ENCODE results near the gene CDC42SE2. TPM values are rescaled to one million over a fixed set of nuclear protein-coding genes. Genes with fewer than 3 reads are reported as not detected.
"Not testable (repeated sequence)": the region's sequence is repeated elsewhere in the genome, so short reads cannot be mapped to it uniquely, and the experiment has no call there.

Gene CDC42SE2
- total RNA-seq, 1 donor from 2014 or later = 11.6 TPM

DNA sequence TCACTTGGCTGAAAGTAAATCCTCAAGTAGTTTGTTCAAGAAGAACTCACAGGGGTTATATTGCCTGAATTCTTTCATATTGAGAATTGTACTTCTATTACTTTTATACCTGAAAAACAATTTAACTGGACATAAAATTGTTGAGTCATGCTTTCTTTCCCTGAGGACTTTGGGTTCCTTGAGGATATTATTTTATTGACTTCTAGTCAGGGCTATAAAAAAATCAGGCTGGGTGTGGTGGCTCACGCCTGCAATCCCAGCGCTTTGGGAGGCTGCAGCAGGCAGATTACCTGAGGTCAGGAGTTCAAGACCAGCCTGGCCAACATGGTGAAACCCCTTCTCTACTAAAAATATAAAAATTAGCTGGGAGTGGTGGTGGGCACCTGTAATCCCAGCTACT, 17.9 kb upstream of the CDC42SE2 start:
- intact Hi-C loops (cut with micrococcal nuclease) = no loop called here
- ATAC-seq (no peak), DNase-seq (no peak)

DNA sequence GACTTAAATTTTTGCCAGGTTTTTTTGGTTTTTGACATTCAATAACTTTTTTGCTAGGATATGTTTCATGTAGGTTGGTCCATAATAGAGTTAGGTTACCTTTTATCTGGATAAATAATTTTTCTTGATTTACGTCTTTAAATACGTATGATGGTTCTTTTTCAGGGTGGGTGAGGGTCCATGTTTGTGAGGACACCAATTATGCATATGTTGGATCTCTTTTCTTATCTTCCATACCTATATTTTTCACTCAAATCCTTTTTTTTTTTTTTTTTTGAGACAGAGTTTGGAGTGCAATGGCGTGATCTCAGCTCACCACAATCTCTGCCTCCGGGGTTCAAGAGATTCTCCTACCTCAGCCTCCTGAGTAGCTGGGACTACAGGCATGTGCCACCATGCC, 17.3 kb upstream of the CDC42SE2 start:
- DNase-seq (no peak), ATAC-seq (no peak)
- intact Hi-C loops (cut with micrococcal nuclease) = no loop called here

DNA sequence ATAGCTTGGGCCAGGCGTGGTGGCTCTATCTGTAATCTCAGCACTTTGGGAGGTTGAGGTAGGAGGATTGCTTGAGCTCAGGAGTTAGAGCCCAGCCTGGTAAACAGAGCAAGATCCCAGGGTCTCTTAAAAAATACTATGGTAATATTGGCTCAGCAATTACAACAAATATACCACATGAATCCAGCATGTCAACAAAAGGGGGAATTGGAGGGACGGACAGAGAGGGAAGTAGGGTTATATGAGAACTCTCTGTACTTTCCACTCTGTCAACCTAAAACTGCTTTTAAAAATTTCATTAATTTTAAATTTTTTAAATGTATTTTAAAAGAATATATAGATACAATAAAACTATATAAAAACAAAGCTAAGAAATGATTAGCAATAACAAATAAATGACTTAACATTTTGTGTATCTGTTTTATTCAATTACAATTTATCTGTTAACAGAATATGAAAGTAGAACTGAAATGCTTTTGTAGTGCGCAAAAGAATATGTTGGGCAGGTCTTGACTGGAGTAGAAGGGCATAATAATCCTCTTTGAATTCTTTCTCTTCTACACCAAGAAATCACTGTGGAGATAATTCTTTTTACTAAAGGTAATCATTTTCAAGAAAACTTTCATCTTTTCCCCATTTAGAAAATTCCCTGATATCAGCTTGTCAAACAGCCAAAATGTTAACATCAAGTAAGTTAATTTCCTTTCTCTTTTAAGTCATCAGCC, 12.9 kb upstream of the CDC42SE2 start:
- intact Hi-C loops (cut with micrococcal nuclease) = loop anchor here (10.0 kb wide), 1 partner anchor 66 kb away; no protein-coding TSS in a partner anchor
- ATAC-seq (no peak), DNase-seq (no peak)

DNA sequence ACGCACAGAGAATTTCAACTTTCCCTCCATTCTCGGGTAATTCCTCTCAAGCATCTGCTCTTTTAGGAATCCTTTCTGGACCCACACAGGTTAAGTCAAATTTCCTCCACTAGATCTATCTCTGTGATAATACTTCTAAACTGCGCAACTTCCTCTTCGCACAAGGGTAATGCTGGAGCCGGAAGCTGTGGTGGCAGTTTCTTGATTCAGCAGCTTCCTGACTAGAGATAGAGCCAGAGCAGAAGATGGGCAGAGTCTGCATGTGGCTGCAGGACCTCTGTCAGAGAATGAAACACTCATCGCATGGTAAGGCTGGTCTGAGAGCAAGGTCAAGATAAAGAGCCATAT, 11.1 kb upstream of the CDC42SE2 start:
- DNase-seq (peak; percentile 50), ATAC-seq (peak; percentile 80)
- intact Hi-C loops (cut with micrococcal nuclease) = loop anchor here (10.0 kb wide), 1 partner anchor 68 kb away; no protein-coding TSS in a partner anchor

DNA sequence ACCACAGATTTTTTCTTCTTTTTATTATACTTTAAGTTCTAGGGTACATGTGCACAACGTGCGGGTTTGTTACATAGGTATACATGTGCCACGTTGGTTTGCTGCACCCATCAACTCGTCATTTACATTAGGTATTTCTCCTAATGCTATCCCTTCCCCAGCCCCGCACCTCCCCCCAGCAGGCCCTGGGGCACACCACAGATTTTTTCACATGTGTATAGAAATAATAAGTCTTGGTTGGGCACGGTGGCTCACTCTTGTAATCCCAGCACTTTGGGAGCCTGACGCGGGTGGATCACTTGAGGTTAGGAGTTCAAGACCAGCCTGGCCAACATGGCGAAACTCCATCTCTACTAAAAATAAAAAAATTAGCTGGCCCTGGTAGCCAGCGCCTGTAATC, 9.8 kb upstream of the CDC42SE2 start:
- not testable (repeated sequence) for DNase-seq, ATAC-seq
- intact Hi-C loops (cut with micrococcal nuclease) = loop anchor here (10.0 kb wide), 1 partner anchor 69 kb away; no protein-coding TSS in a partner anchor

DNA sequence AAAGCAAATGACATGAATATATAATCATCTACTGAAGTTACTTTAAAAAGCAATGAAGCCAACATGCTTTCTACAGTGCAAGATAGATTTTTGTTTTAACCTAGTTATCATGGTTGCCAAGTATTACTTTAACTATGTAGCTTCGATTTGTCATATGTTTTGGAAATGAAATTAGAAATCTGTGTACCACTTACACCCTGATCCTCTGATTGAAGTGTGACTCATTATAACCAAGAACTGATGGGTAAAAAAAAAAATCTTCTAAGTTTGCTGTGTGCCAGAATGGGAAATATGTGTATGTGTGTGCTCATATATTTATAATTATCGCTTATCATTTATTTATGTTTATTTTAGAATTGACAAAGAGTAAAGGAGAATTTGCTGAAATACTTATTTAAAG, 9.1 kb upstream of the CDC42SE2 start:
- intact Hi-C loops (cut with micrococcal nuclease) = loop anchor here (10.0 kb wide), 1 partner anchor 70 kb away; no protein-coding TSS in a partner anchor
- ATAC-seq (no peak), DNase-seq (no peak)

DNA sequence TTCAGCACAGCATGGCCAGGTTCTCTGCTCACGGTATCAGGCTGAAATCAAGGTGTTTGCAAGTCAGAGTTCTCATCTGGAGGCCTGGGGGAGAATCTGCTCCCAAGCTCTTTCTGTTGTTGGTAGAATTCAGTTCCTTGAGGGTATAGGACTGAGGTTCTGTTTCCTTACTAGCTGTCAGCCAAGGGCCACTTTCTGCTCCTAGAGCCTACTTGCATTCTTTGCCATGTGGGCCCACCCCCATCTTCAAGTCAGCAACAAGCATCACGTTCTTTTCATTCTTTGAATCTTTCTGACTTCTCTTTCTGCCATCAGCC, 7.4 kb upstream of the CDC42SE2 start:
- intact Hi-C loops (cut with micrococcal nuclease) = loop anchor here (10.0 kb wide), 1 partner anchor 72 kb away; no protein-coding TSS in a partner anchor
- DNase-seq (no peak), ATAC-seq (no peak)

DNA sequence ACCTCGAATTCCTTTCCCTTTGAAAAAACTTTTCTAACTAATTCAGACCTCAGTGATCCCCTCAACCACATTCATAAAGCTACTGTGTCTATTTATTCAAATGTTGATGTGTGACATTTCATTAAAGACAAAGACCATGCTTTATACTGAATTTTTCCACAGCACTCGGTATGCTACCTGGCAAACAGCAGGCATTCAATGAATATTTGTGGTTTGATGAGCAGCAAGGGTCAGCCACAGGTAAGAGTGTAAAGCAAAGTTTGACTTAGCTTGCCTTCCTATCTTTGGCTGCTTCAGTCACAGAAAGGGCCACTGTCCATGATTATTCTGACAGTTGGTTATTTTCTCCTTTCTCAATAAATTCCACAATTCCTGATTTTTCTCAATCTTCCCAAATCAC, 5.1 kb upstream of the CDC42SE2 start:
- DNase-seq (no peak), ATAC-seq (no peak)
- intact Hi-C loops (cut with micrococcal nuclease) = loop anchor here (10.0 kb wide), 1 partner anchor 74 kb away; no protein-coding TSS in a partner anchor

DNA sequence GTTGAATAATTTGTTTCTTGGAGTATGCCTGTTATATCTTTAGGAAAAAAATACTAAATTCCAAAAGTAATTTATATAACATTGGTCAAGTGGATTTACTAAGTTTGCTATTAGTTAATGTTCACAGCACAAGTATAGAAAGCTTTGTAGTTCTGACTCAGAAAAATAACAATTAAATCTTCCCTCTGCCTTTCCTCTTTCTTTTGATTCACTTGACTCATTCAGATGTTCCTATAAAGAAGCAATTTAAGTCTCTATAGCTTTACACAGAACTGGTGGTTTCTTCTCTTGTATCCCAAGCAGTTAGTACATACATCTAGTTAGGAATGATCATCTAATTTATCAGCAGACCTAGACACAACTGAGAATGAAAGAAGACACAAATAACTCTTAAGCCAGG, 4.5 kb upstream of the CDC42SE2 start:
- ATAC-seq (no peak), DNase-seq (no peak)
- intact Hi-C loops (cut with micrococcal nuclease) = loop anchor here (10.0 kb wide), 1 partner anchor 75 kb away; no protein-coding TSS in a partner anchor

DNA sequence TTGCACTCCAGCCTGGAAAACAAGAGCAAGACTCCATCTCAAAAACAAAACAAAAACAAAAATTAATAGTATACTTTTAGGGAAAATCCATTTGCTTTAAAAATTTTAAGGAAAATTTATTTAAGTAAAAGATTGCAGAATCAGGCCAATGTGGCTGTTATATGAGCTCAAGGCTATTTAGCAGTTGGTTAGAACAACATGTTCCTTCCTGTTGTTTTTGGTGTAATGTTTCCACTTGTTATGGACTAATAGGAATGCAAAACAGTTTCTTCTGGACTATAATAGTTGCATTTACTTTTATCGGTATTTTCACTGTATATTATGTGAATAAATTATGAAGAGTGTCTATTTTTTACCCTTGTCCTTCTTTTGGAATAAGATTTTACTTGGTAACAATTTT, 3.0 kb upstream of the CDC42SE2 start:
- DNase-seq (no peak), ATAC-seq (no peak)
- intact Hi-C loops (cut with micrococcal nuclease) = no loop called here

DNA sequence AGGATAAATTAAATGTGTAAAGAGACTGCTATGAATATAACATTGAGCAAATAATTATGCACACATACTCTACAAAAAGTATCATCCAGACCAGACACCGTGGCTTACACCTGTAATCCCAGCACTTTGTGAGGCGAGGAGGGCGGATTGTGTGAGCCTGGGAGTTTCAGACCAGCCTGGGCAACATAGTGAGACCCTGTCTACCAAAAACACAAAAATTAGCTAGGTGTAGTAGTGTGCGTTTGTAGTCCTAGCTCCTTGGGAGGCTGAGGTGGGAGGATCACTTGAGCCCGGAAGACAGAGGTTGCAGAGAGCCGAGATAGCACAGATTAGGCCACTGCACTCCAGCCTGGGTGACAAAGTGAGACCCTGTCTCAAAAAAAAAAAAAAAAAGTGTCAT, 2.4 kb upstream of the CDC42SE2 start:
- no peak for ATAC-seq
- DNase-seq = no peak
- intact Hi-C loops (cut with micrococcal nuclease) = no loop called here

DNA sequence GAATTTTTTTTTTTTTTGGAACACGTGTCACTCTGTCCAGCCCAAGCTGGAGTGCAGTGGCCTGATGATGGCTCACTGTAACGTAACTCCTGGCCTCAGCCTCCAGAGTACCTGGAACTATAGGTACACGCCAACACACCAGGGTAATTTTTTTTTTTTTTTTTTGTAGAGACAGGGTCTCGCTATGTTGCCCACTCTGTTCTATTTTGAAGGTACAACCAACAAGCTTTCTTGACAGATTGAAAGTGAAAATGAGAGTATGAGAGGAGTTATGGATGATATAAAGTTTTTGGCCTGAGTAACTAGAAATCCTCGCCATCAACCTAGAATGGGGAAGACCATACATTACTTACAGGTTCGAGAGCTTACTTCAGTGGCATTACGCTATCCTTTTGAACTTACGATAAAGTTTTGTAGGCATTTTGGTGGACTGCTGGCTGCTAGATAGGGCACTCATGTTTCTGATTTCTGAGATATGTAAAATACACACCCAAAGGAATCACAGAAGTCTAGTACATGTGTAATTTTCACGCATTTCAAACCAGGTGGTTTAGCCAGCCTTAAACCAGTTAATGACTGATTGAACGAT, 806 bp upstream of the CDC42SE2 start:
- intact Hi-C loops (cut with micrococcal nuclease) = no loop called here
- DNase-seq (no peak), ATAC-seq (no peak)

DNA sequence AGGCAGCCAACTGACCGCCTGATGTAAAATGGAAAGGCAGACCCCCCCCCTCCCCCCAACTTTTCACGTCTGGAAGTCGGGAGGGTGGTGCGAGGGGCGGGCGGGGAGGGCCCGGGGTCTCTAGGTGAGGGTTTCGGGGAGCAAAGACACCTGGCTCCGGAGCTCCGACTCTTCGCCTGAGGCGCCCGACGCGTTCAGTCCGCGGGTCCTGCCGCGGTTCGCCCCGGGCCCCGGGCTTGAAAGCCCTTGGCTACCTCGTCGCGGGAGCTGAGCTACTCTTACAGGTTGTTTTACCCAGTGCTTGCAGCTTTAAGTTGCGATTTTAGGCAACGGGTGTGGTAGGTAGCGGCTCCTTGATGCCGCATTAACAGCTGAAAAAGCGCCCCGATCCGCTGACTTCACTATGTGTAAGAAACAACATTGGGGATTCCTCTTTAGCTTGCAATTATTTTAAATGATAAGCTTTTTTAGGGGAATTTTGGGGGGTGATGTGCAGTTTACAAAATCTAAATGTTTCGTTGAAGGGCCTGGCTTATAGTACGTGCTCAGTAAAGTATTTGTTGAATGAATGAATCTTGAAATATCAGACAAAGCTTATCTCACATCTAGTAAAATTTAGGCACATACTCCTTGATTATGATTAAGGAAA, 722 bp downstream of the CDC42SE2 start:
- intact Hi-C loops (cut with micrococcal nuclease) = no loop called here
- peak; percentile 48 for DNase-seq
- peak; percentile 39 for ATAC-seq

DNA sequence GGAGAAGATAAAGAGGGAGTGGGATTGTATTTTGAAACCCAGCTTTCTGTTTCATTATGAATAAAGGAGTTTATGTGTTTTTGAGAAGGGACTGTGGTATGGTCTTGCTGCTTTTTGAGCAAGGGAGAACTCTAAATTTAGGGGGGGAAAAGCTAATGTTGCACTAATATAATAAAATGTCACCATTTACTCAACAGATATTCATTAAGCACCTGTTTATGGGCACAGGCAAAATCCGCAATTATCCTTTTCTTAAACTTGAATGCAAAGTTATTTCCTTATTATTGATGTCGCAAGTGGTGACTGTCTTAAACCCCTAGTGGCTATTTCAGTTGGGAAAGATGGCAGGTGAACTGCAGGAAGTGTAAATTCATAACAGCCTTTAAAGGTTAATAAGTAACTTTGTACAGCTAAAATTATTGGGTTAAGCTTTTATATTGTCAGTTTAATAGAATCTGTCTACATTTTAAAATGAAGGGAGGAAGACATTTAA, 1.5 kb downstream of the CDC42SE2 start:
- intact Hi-C loops (cut with micrococcal nuclease) = no loop called here
- no peak for DNase-seq
- no peak for ATAC-seq

DNA sequence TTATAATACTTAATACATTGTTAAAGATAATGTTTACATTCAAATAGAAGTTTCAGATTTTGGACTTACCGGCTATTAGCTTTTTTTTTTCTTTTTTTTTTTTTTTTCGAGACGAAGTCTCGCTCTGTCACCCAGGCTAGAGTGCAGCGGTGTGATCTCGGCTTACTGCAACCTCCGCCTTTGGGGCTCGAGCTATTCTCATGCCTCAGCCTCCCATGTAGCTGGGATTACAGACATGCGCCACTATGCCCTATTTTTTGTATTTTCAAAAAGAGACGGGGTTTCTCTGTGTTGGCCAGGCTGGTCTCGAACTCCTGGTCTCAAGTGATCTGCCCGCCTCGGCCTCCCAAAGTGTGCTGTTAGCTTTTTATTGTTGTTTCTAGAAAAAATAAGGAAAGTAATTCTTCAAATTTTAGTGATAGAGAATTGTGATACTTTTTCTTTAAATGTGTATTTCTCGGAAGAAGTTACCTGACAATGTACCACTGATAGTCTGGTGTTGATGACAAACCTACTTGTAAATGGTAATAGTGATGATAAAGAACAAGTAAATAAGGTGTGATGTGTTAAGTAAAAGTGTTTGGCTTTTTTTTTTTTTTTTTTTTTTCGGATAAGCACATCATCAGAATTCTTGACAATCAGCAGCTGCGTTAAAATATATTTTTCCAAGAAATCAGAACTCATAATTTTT, 2.7 kb downstream of the CDC42SE2 start:
- intact Hi-C loops (cut with micrococcal nuclease) = no loop called here
- no peak for DNase-seq
- no peak for ATAC-seq

DNA sequence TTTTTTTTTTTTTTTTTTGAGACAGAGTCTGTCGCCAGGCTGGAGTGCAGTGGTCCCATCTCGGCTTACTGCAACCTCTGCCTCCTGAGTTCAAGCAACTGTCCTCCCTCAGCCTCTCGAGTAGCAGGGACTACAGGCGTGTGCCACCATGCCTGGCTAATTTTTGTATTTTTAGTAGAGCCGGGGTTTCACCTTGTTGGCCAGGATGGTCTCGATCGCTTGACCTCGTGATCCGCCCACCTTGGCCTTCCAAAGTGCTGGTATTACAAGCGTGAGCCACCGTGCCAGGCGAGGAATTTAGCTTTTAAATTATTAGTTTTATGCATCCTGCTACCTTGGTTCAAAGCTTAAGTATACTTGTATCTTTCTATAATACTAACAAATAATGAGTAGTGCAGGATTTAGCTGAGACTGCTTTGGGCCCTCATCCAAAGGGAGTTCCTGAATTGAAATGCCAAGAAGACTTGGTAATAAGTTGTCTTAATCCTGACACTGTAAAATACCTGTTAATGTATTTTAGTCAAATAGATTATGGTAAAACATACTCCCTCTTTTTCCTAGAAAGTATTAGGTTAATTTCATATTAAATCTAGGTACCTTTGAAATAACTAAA, 5.0 kb downstream of the CDC42SE2 start:
- intact Hi-C loops (cut with micrococcal nuclease) = no loop called here
- ATAC-seq (no peak), DNase-seq (no peak)

DNA sequence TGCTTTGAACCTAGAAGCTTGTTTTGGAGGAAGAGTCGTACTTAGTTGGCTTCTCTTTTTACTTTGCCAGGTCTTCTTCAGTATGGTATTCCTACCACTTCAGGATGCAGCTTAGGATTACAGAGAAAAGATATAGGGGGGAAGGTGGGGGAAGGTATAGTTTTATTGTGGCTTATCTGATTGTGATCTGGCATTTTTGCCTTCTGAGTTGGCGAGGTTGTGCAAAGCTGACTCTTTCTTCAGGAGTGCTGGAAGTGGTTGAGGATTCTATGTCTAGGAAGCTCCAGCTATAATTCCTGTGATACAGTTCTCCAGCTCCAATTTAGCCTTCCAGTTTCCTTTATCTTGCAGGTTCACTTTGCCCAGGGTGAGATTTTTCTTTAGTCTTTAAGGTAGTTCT, 7.0 kb downstream of the CDC42SE2 start:
- intact Hi-C loops (cut with micrococcal nuclease) = no loop called here
- DNase-seq = no peak
- ATAC-seq = no peak

DNA sequence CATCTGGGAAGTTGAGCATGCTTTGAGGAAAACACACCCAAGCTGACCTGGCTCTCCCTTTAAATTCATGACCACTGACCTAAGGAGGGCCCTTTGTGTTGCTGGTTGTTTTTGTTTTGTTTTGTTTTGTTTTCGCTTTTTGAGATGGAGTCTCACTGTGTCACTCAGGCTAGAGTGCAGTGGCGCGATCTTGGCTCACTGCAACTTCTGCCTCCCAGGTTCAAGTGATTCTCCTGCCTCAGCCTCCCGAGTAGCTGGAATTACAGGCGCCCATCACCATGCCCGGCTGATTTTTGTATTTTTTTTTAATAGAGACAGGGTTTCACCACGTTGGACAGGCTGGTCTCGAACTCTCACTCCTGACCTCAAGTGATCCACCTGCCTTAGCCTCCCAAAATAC, 8.0 kb downstream of the CDC42SE2 start:
- ATAC-seq; intact Hi-C loops (cut with micrococcal nuclease); DNase-seq: not testable (repeated sequence)

DNA sequence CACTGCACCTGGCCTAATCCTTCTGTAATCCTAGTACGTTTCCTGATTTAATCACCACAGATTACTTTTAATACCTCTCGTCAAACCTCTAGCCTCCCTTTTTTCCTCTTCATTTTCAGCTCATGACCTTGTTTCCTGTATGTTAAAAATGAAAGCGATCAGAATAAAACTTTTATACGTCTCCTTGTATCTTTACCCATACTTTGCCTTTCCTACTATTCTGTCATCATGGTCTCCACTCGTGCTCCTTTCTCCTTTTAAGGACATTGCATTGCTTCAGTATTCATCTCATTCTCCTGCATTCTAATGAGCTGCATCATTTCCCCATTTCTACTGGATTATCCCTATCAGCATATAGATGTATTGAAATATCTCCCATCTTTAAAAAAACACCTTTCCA, 8.5 kb downstream of the CDC42SE2 start:
- DNase-seq (no peak), ATAC-seq (no peak)
- intact Hi-C loops (cut with micrococcal nuclease) = no loop called here

All from left ventricle myocardium superior (tissue), 1 donor.